SK-N-MC (cell line): ENCODE data around the gene ARHGAP30.

ENCODE experiments used
- EZH2 ChIP-seq: fragments of 200-600 bp; sonication (generic); IDR thresholded peaks from one replicate; pipeline ENCODE4 v1.6.1; 2017; ENCODE audit warnings: antibody characterized with exemption
- POLR2AphosphoS5 ChIP-seq: IDR thresholded peaks from 2 replicates; pipeline ENCODE4 v1.6.1; 2012; ENCODE audit warnings: mild to moderate bottlenecking, low read depth, low read length, borderline replicate concordance

GRCh38 chr1:161012420-161012819 lies 57.3 kb downstream of the ARHGAP30 start:
- TF ChIP-seq EZH2 (no peak), POLR2AphosphoS5 (no peak)
